HAP-1 (cell line): Measurements from ENCODE around the gene FAXC.
"Not testable (repeated sequence)": the region's sequence is repeated elsewhere in the genome, so short reads cannot be mapped to it uniquely, and the experiment has no call there.

Experiments used
- DNase-seq, 2 experiments: peaks; one replicate each; pipeline ENCODE4 v3.0.0-alpha.2; 2016 to 2020; ENCODE audit warnings: low spot score in 2 of 2
- H3K27me3 ChIP-seq: fragments of 250-450 bp; sonication (Bioruptor Pico); 2 replicates; pipeline ENCODE4 v1.5.1; 2020; ENCODE audit warnings: low read depth, mild to moderate bottlenecking, moderate library complexity
- H3K36me3 ChIP-seq: fragments of 250-450 bp; sonication (Bioruptor Pico); replicated peaks from 2 replicates; pipeline ENCODE4 v1.5.1; 2020; ENCODE audit warnings: mild to moderate bottlenecking
- H3K4me1 ChIP-seq: fragments of 250-450 bp; sonication (Bioruptor Pico); 2 replicates; pipeline ENCODE4 v1.5.1; 2020; ENCODE audit warnings: mild to moderate bottlenecking
- H3K4me3 ChIP-seq: fragments of 250-450 bp; sonication (Bioruptor Pico); 2 replicates; pipeline ENCODE4 v1.5.1; 2020; ENCODE audit warnings: mild to moderate bottlenecking, moderate library complexity
- H3K9me3 ChIP-seq: fragments of 250-450 bp; sonication (Bioruptor Pico); 2 replicates; pipeline ENCODE4 v1.5.1; 2020; ENCODE audit warnings: mild to moderate bottlenecking, moderate library complexity
- in situ Hi-C: fragments of 300-500 bp; cut with MboI; formaldehyde crosslinking; loops from 3 replicates; pipeline ENCODE4 v1.14.3; 2020; ENCODE audit warnings: low sequenced_read_pairs, inconsistent platforms, mixed read lengths

Gene FAXC

DNA sequence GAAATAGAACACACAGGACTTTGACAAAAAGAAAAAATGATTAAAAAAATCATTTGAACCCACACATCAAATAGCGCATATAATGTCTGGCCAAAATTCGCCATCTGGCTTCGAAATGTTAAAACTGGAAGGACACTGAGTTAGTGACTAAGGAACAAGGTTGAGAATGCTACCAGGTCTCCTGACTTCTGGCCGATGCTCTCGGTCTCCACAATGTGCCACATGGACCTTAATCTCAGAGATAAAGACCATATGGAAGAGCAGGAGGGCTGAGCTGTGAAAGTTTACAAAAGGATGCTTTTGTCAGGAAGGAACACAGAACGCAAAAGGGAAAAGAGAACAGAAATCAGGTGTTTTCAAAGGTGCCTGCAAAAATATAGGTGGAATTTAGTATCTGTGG lies 54.7 kb downstream of the FAXC start:
- no peaks in the 10 kb centered on the region for H3K4me1 ChIP-seq
- DNase-seq = no peak
- H3K9me3 ChIP-seq = no peaks in the 10 kb centered on the region
- in situ Hi-C loops = no loop called here
- no peaks in the 10 kb centered on the region for H3K27me3 ChIP-seq
- H3K36me3 ChIP-seq = no peaks in the 10 kb centered on the region; the same call in 1 of the 2 replicates
- no peak overlapping the region for H3K4me3 ChIP-seq

DNA sequence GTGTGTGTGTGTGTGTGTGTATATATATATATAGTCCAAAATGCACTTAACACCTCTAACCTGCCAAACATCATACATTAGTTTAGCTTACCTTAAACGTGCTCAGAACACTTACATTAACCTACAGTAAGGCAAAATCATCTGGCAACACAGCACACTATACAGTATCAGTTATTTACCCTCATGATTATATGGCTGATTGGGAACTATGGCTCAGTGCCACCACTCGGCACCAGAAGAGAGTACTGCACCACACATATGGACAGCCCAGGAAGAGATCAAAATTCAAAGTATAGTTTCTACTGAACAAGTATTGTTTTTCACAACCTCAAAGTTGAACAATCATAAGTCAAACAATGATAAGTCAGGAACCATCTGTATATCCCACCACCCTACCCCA lies 59.8 kb downstream of the FAXC start:
- no peaks in the 10 kb centered on the region for H3K27me3 ChIP-seq
- no peaks in the 10 kb centered on the region for H3K9me3 ChIP-seq
- no peak for DNase-seq
- H3K4me1 ChIP-seq = no peaks in the 10 kb centered on the region
- no peaks in the 10 kb centered on the region; the same call in 1 of the 2 replicates for H3K36me3 ChIP-seq
- in situ Hi-C loops = no loop called here
- no peak overlapping the region for H3K4me3 ChIP-seq

- Histone ChIP-seq H3K4me1 (no peaks in the 10 kb centered on the region), H3K27me3 (no peaks in the 10 kb centered on the region), H3K4me3 (no peak overlapping the region), H3K9me3 (no peaks in the 10 kb centered on the region), H3K36me3 (no peaks in the 10 kb centered on the region; the same call in 1 of the 2 replicates)
- DNase-seq = no peak
- in situ Hi-C loops = no loop called here
Observed at GRCh38 chr6:99288668-99289067, 60.8 kb downstream of the FAXC start.

DNA sequence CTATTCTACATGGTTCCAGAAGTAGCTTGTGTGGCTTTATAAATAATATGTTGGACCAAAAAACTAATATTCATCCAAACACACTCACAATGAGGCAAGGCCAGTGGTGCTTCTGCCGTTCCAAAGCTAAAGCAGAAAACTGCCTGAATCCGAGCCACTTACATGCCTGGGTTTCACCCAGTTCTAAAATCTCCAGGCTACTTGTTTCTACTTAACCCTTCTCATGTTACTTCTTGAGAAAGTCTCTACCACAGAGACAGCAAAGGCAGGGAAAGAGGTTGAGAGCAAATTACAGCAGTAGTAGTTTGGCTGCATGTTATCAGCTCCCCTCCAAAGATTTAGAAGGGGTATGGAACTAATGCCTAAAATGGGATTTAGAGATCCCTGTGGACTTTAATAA lies 62.0 kb downstream of the FAXC start:
- in situ Hi-C loops = no loop called here
- no peak for DNase-seq
- no peaks in the 10 kb centered on the region for H3K27me3 ChIP-seq
- H3K36me3 ChIP-seq = no peaks in the 10 kb centered on the region; the same call in 1 of the 2 replicates
- H3K4me1 ChIP-seq = no peaks in the 10 kb centered on the region
- H3K4me3 ChIP-seq = no peak overlapping the region
- no peaks in the 10 kb centered on the region for H3K9me3 ChIP-seq

DNA sequence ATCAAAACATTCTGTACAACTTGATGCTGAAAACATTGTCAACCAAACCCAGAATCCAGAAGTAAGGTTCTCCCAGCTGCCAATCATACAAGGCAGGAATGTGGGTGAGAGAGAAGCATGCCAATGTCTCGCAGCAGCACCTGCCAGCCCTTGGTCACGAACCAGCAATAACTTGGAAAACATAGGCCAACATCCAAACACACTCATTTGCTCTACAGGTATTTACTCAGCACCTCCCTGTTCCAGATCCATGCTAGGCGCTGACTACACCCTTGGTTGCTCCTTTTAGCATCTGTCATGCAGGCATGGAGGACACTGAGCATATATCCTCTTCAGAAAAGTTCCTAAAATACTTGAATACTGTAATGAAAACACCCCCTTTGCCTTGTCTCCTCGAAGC lies 63.6 kb downstream of the FAXC start:
- no peaks in the 10 kb centered on the region for H3K27me3 ChIP-seq
- H3K4me3 ChIP-seq = no peak overlapping the region
- H3K9me3 ChIP-seq = no peaks in the 10 kb centered on the region
- H3K36me3 ChIP-seq = no peaks in the 10 kb centered on the region; the same call in 1 of the 2 replicates
- in situ Hi-C loops = no loop called here
- no peaks in the 10 kb centered on the region for H3K4me1 ChIP-seq
- no peak for DNase-seq

GRCh38 chr6:99282479-99283062 lies 66.9 kb downstream of the FAXC start:
- peaks cover 11% of the 10 kb centered on the region; the same call in 1 of the 2 replicates for H3K36me3 ChIP-seq
- H3K4me1 ChIP-seq = no peaks in the 10 kb centered on the region
- peak in 1 of 2 experiments; percentile 46 for DNase-seq
- no peaks in the 10 kb centered on the region for H3K27me3 ChIP-seq
- no peak overlapping the region for H3K4me3 ChIP-seq
- no peaks in the 10 kb centered on the region for H3K9me3 ChIP-seq
- in situ Hi-C loops = no loop called here

GRCh38 chr6:99276747-99277146 lies 72.7 kb downstream of the FAXC start:
- in situ Hi-C loops = no loop called here
- H3K4me3 ChIP-seq = no peak overlapping the region
- H3K27me3 ChIP-seq = no peaks in the 10 kb centered on the region
- DNase-seq = no peak
- no peaks in the 10 kb centered on the region for H3K4me1 ChIP-seq
- peaks cover 11% of the 10 kb centered on the region; the same call in 1 of the 2 replicates for H3K36me3 ChIP-seq
- H3K9me3 ChIP-seq = no peaks in the 10 kb centered on the region

GRCh38 chr6:99270826-99271225 lies 78.6 kb downstream of the FAXC start:
- H3K27me3 ChIP-seq = no peaks in the 10 kb centered on the region
- DNase-seq = no peak
- no peak overlapping the region for H3K4me3 ChIP-seq
- H3K9me3 ChIP-seq = no peaks in the 10 kb centered on the region
- H3K36me3 ChIP-seq = no peaks in the 10 kb centered on the region
- in situ Hi-C loops = no loop called here
- H3K4me1 ChIP-seq = no peaks in the 10 kb centered on the region

GRCh38 chr6:99270030-99270429 lies 79.4 kb downstream of the FAXC start:
- in situ Hi-C loops = no loop called here
- Histone ChIP-seq H3K36me3 (no peaks in the 10 kb centered on the region), H3K4me1 (no peaks in the 10 kb centered on the region), H3K9me3 (no peaks in the 10 kb centered on the region), H3K27me3 (no peaks in the 10 kb centered on the region), H3K4me3 (no peak overlapping the region)
- DNase-seq = no peak

DNA sequence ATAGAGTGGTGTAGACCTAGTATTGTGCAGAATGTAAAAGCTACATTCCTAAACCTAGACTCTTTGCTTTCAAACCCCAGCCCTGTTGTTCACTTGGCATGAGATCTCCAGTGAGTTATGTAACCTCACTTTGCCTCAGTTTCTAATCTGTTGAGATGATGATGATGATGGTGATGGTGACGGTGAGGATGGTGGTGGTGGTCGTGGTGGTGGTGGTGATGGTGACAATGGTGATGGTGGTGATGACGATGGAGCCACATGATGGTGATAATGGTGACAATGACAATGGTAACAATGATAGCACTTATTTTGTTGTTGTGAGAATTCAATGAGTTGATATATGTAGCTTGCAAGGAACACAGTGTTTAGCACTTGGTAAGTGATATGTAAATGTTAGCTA lies 80.3 kb downstream of the FAXC start:
- H3K4me1 ChIP-seq = no peaks in the 10 kb centered on the region
- H3K27me3 ChIP-seq = no peaks in the 10 kb centered on the region
- DNase-seq = no peak
- no peak overlapping the region for H3K4me3 ChIP-seq
- no peaks in the 10 kb centered on the region for H3K36me3 ChIP-seq
- H3K9me3 ChIP-seq = no peaks in the 10 kb centered on the region
- in situ Hi-C loops = no loop called here

DNA sequence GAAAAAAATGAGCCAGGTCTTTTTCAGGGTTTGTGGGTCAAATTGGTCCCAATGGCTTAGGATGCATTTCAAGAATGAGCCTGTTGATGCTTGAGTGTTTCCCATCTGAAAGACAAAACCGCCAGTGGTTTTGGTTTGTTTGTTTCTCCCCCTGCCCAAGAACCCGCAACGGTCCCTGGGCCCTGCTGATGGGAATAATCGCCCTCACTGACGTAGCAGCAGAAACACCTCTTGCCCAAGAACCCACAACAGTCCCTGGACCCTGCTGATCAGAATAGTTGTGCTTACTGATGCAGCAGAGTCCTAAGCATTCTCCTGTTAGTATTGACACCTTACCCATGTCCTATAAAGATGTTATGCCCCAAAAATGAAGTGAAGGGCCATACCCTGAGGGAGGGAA lies 82.5 kb downstream of the FAXC start:
- H3K4me1 ChIP-seq, H3K27me3 ChIP-seq, H3K4me3 ChIP-seq, DNase-seq, H3K36me3 ChIP-seq, in situ Hi-C loops, H3K9me3 ChIP-seq: not testable (repeated sequence)

DNA sequence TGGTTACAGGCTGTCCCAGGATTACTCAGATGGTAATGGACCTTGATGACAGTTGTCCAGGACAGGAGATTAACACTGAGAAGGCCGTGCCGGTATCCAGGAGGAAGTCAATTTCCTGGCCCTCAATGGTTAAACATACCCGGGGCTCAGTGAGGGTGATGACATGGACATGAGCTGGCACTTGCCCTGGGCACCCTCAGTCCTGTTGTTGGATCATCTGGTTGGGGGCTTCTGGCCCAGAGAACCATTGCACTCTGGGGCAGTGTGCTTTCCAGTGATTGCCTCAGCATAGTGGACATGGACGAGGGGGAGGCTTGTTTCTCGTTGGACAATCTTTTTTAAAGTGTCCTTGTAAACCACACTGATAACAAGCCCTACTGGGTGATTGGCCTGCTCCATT lies 84.0 kb downstream of the FAXC start:
- H3K4me3 ChIP-seq, H3K9me3 ChIP-seq, H3K4me1 ChIP-seq, in situ Hi-C loops, H3K36me3 ChIP-seq, DNase-seq, H3K27me3 ChIP-seq: not testable (repeated sequence)

- H3K27me3 ChIP-seq = peaks cover 5% of the 10 kb centered on the region; the same call in 1 of the 2 replicates
- no peaks in the 10 kb centered on the region for H3K4me1 ChIP-seq
- H3K9me3 ChIP-seq = no peaks in the 10 kb centered on the region
- no peak for DNase-seq
- H3K4me3 ChIP-seq = no peak overlapping the region
- in situ Hi-C loops = no loop called here
- H3K36me3 ChIP-seq = no peaks in the 10 kb centered on the region
Observed at GRCh38 chr6:99254616-99255550, 94.6 kb downstream of the FAXC start.

DNA sequence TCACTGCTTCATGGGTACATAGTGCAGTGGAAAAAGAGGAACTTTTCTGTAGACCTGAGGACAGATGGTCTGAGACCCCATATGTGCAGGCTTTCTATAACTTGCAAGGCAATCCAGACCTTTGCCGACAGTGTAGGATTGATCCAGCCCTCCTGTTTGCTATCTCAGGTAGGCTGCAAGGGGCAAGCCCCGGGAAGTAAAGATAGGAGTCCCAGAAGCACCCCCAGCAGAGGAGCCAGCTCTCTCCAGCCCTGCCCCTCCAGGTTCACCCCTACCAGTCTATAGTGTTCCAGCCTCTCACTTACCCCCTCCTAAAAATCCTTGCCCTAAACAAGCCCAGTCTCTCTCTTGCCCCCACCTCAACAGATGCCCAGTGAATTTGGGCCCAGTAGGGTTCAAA lies 96.2 kb downstream of the FAXC start:
- no peak for DNase-seq
- no peaks in the 10 kb centered on the region for H3K36me3 ChIP-seq
- H3K4me3 ChIP-seq = no peak overlapping the region
- in situ Hi-C loops = no loop called here
- H3K9me3 ChIP-seq = no peaks in the 10 kb centered on the region
- H3K27me3 ChIP-seq = peaks cover 5% of the 10 kb centered on the region; the same call in 1 of the 2 replicates
- H3K4me1 ChIP-seq = no peaks in the 10 kb centered on the region
